ENCODE data around the gene NUDT9.
"Not testable (repeated sequence)": the region's sequence is repeated elsewhere in the genome, so short reads cannot be mapped to it uniquely, and the experiment has no call there.

- not testable (repeated sequence) for TF ChIP-seq POLR2A, CTCF (IDR thresholded peaks at IDR 0.05)
Measured at GRCh38 chr4:87418410-87418809, 4.0 kb upstream of the NUDT9 start.

Data from esophagus squamous epithelium (tissue), 4 donors.